NCI-H1436 treated with DMSO at 0.1 percent for 48 hours (cell line): ENCODE measurements around the gene BCR.
"Not testable (repeated sequence)": the region's sequence is repeated elsewhere in the genome, so short reads cannot be mapped to it uniquely, and the experiment has no call there.

Experiments used
- DNase-seq: peaks from one replicate; lab custom pipeline; 2025; lab: John Stamatoyannopoulos, UW

The BCR gene

DNA sequence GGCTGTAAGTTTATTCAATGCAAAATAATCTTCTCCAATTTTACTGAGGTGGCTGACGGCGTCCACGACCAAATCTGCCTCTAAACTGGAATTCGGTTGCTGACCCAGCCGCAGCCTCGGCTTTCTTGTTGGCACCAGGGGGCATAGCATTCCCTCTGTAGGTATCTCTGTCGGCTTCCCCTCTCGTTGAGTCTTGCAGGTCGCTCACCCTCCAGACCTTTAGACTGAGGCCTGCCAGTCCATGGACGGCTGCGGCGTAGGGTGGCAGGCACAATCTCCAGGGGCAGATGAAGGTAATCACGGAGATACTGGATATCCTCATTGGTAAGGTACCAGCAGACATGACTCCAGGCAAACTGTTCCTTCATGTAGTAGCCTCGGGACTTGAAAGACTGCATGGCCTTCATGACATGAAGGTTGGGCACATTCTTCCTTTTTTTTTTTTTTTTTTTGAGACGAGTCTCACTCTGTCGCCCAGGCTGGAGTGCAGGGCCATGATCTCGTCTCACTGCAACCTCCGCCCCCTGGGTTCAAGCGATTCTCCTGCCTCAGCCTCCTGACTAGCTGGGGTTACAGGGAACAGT lies 142.3 kb downstream of the BCR start:
- DNase-seq = not testable (repeated sequence)

DNA sequence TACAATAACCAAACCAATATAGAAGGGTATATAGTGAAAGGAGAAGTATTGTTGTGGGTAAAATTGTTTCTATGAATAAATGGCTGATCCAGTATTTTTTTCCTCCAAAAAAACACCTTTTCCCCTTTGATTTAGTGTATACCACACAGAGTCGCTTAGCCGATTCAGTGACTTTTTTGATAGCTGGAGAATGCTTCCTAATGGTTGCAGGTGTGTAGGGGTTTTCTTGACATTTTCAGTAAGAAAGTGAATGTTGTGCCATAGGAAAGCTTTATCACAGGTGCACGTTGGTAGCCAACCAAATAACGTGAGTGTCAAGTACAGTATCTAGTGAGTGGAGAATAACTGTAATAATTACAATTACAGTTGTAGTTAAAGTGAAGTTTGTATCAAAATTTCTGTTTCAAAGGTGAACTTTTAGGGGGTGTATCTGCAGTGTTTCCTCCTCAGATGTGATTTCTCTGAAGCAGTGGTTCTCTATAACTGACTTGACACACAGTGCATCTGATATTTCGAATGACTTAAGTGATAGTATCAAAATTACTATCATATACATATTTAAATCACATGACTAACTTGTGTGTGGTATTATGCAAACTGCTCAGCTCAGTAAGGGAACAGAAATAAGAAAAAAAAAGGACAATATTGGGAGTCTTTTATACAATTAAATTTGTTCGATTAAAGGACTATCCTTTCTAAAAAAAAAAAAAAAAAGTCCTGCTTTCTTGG lies 143.8 kb downstream of the BCR start:
- DNase-seq = not testable (repeated sequence)

- no peak for DNase-seq
These were observed 144.9 kb downstream of the BCR start for GRCh38 chr22:23325183-23325582.

GRCh38 chr22:23333822-23334221 lies 153.5 kb downstream of the BCR start:
- not testable (repeated sequence) for DNase-seq

DNA sequence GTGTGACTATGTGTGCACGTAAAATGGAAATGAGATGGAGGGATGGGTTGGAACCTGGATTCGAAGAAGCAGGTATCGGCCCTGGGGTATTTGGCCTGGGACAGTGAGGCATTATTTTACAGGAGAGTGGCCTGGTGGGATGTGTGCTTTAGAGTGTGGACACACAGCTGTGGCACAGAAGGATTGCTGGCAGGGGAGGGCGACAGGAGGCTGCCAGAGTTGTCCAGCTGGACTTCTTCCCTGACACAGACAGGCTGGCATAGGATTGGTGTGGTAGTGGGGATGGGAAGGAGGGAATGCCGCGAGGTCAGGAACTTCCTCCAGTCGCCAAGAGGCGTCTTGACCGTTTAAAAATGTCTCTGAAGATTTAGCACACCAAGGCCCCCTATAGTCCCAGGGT lies 157.4 kb downstream of the BCR start:
- DNase-seq = not testable (repeated sequence)

DNA sequence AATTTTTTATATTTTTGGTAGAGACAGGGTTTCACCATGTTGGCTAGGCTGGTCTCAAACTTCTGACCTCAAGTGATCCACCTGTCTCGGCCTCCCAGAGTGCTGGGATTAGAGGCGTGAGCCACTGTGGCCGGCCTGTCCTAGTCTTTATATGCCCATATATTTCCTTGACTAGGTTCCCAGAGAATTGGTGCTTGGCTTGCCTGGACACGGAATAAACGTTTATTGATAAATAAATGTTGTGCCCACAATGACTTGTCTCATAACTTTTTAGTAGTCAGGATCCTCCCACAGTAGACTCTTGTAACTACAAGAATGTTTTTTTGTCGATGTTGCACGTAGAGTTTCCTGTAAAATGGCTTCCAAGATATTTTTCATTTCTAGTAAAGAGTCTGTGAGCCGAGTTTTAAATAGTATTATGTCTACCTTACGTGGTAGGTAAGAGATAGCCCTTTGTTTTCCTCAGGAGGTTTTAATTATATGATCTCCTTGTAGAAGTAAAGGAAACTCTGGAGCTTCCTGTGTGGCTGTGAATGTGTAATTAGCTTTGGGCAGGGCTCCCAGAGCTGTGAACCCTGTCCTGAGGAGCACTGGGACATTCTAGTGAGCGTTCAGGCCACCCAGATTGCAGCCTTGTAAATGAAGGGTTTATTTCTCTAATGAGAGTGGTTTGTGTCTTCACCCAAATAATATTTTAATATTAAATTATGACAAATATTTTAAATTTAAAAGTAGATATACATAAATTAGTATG lies 161.8 kb downstream of the BCR start:
- not testable (repeated sequence) for DNase-seq

DNA sequence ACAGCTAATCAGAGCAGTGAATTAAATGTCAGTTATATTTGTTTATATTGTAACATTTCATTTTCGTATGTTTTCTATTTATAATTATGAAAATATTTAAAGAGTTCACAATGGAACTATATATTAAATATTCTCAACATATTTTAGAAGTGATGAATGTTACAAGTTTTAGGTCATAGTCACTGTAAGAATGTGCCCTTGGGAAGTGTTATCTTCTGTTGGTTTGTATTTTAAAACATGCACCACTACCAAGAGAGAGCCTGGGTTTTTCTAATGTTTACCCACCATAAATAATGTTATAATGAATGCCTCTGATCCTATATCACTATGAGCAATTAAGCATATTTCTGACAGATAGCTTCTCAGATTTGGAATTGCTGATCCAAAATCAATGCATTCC lies 171.0 kb downstream of the BCR start:
- no peak for DNase-seq

GRCh38 chr22:23353004-23353403 lies 172.7 kb downstream of the BCR start:
- DNase-seq = no peak

DNA sequence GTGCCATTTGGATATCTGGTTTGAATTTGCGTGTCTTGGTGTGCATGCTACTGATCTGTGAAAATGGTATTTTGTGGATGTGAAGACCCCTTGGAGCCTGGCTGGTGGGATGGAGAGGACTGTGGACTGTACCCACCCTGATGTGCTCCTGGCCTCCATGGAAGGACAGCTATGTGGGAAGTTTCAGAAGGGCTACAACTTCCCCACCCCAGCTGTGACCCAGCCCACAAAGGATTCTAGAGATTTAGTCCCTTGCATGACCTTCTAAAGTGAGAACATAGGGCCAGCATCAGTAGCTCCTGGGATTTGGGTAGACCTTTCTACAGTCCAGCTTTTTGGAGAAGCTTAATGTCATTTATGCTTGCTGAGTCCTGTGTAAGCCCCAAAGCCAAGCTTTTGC lies 173.4 kb downstream of the BCR start:
- DNase-seq = no peak

GRCh38 chr22:23356094-23356493 lies 175.8 kb downstream of the BCR start:
- no peak for DNase-seq

DNA sequence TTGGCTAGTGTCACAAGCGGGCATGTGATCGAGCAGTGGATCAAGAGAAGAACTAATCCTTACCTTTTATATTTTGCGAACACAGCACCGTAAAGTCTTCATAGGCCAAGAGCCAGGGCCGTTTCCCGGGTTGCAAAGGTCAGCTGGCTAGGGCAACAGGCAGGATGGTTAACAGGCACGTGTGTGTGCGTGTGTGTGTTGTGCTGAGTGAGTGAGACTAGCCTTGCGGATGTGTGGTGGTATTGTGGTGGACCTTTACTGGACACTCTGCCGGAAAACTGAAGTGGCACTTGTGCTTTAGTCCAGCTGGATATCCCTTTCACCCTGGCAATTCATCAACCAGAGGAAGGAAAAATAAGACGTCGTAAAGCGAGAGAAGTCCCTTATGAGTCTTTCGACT lies 176.7 kb downstream of the BCR start:
- no peak for DNase-seq

- no peak for DNase-seq
These were observed 179.3 kb downstream of the BCR start for GRCh38 chr22:23359583-23360123.

DNA sequence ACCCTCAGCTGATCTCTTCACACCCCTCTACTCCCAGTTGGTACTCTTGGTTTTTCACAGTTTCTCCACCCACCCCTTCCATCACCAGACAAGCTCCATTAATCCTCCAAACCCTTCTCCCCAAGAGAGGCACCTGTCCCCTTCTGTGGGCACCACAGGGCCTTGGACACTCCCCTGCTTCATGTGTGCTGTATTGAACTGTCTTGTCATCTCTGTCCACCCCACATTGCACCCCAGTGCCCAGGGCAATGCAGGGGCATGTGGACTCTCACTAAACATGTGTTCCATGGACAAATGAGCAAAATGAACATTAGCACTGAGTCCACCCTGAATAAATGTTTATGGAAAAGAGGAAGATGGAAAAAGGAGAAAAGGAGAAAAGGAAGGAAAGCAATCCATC lies 181.4 kb downstream of the BCR start:
- no peak for DNase-seq

GRCh38 chr22:23363683-23364082 lies 183.4 kb downstream of the BCR start:
- no peak for DNase-seq

GRCh38 chr22:23364389-23364788 lies 184.1 kb downstream of the BCR start:
- no peak for DNase-seq

DNA sequence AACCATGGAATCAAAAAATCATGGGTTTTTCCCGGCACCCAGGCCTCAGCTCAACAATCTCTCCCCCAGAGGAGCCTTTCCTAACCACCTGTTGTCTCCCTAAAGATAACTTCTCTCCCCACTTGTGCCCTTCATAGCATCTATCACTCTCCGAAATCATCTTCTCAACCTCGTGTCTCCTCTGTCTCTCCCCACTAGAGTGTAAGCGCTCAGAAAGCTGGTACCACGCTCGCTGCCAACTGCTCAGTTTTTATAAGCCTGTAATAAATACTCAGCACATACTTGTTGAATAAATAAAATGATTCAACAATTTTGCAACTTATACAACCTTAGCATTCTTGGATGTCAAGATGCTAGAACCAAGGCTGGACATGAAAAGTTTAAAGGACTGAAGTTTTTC lies 185.2 kb downstream of the BCR start:
- no peak for DNase-seq

- no peak for DNase-seq
These were observed 185.7 kb downstream of the BCR start for GRCh38 chr22:23365961-23366360.

GRCh38 chr22:23367196-23367595 lies 186.9 kb downstream of the BCR start:
- not testable (repeated sequence) for DNase-seq
